Heart right ventricle (tissue), 16 donors: ENCODE measurements around the gene MYL10. TPM values are rescaled to one million over a fixed set of nuclear protein-coding genes. Genes with fewer than 3 reads are reported as not detected.

Source experiments
- ATAC-seq, 8 donors: fragments of 200-7000 bp; cut with Tn5 transposase; one replicate each; pipeline ENCODE4 v1.9.1; 2020; ENCODE audit warnings: mild to moderate bottlenecking in 8 of 8, moderate library complexity in 8 of 8, moderate number of reproducible peaks in 1 of 8
- DNase-seq, 2 donors: peaks; one replicate each; pipeline ENCODE4 v3.0.0-alpha.2; 2020
- H3K27ac ChIP-seq, 10 donors: fragments of 200-600 bp; sonication (generic) in 2 of 10; one replicate each; pipeline versions ENCODE4 v1.5.0 to v1.8.0; 2020 to 2022; ENCODE audit warnings: mild to moderate bottlenecking in 3 of 10
- H3K27me3 ChIP-seq, 7 donors: fragments of 200-600 bp; one replicate each; pipeline ENCODE4 v1.8.0; 2021 to 2022; ENCODE audit warnings: mild to moderate bottlenecking in 2 of 7
- H3K36me3 ChIP-seq, 9 donors: fragments of 200-600 bp; sonication (generic) in 1 of 9; one replicate each; pipeline versions ENCODE4 v1.5.0 to v1.8.0; 2020 to 2022; ENCODE audit warnings: mild to moderate bottlenecking in 2 of 9
- H3K4me1 ChIP-seq, 9 donors: fragments of 200-600 bp; sonication (generic) in 1 of 9; one replicate each; pipeline versions ENCODE4 v1.5.0 to v1.8.0; 2020 to 2022; ENCODE audit warnings: mild to moderate bottlenecking in 4 of 9
- H3K4me3 ChIP-seq, 10 donors: fragments of 200-600 bp; sonication (generic) in 2 of 10; one replicate each; pipeline versions ENCODE4 v1.5.0 to v1.8.0; 2020 to 2022; ENCODE audit warnings: mild to moderate bottlenecking in 7 of 10, moderate library complexity in 2 of 10
- H3K9me3 ChIP-seq, 11 donors: fragments of 200-600 bp in 10 of 11; sonication (generic) in 2 of 11; one replicate each; pipeline versions ENCODE4 v1.5.0 to v1.8.0; 2013 to 2022; ENCODE audit warnings: mild to moderate bottlenecking in 2 of 11, control low read depth in 1 of 11, moderate library complexity in 1 of 11
- CTCF ChIP-seq, 9 donors: fragments of 200-600 bp; sonication (generic) in 2 of 9; IDR thresholded peaks; one replicate each; pipeline versions ENCODE4 v1.5.0 to v1.8.0; 2021 to 2022; ENCODE audit warnings: antibody characterized with exemption in 9 of 9, mild to moderate bottlenecking in 5 of 9, moderate library complexity in 1 of 9
- WGBS, 2 donors: extraction: QIAGEN DNeasy Blood & Tissue Kit; methylation state at CpG; one replicate each; pipeline ENCODE4 v1.1.7; 2013; ENCODE audit warnings: inconsistent platforms in 1 of 2; 5-methylcytosine and 5-hydroxymethylcytosine counted together
- intact Hi-C, 10 donors: fragments of 100-400 bp; cut with DNase I; formaldehyde crosslinking; loops; one replicate each; pipeline versions ENCODE4 v1.11.1 to v1.14.2; 2022
- polyA plus RNA-seq, 2 donors: library from polyadenylated mRNA; stranded (reverse); fragments of 200-250 nt; gene quantifications; one replicate each; pipeline ENCODE4 v1.2.3, GENCODE V29; 2013
- total RNA-seq, 10 donors: library from RNA; stranded (reverse); fragmentation: NEBNext Ultra II Directional in 3 of 10; extraction: Animal tissue kit (Norgen Biotek cat#: 25700) in 3 of 10; gene quantifications; one replicate each; pipeline versions ENCODE4 v1.2.1 to v1.2.4, GENCODE V29; 2021 to 2023
- donor health status: Arrhythmogenic right ventricular cardiomyopathy.
- donor health status: ischemic (EF 13 %, LVEDD 7.1; RV severe dilation, severe dysfunction).
- donor health status: healthy with polysubstance abuse.
- donor health status: DM: no; HTN: yes; CAD: no.
- donor health status: DM: no; HTN: no; CAD: no.
- donor health status: ischemic (EF 25% LVEDD 6.9; RV normal size, moderate dysfunction).
- donor health status: ischemic (EF 25% LVEDD 5.7; RV mildly dilated, moderate dysfunction).
- donor health status: healthy.
- donor health status: DM: yes; HTN: yes; CAD: no.
- donor health status: Ischemic cardiomyopathy.
- donor health status: ischemic (EF 35%, LVEDD 5.7; RV mildly dilated, moderate dysfunction).
- donor health status: nonischemic (EF 11% LVEDD 7.7; RV severe dilation, severe dysfunction).
- donor health status: DM: yes; HTN: yes; CAD: no.
- donor health status: PGD.
- donor health status: ischemic (EF 29% LVEDD 5.4; RV normal size, mild dysfunction).
- donor health status: nonischemic (EF 23%, LVEDD 6.1; RV moderate dilation, normal function).

MYL10 gene
- total and polyA plus RNA-seq, 12 donors = not detected

DNA sequence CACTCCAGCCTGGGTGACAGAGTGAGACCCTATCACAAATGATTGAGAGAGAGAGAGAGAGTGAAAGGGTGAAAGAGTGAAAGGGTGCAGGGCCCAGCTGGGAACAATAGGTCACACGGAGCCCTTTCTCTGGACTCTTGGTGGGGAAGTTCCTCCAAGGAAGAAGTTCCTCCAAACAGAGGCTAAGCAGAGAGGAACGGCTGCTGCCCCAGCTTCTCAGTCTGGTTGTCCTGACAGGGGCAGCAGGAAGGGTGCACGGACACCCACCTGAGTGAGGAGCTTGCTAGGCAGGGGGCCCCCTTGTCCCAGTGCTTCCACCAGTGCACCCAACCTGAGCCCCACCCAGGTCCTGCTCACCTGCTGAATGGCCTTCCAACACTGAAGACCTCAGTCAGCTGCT, 38.8 kb upstream of the MYL10 start:
- DNase-seq = no peak
- no peak overlapping the region for H3K4me3 ChIP-seq
- intact Hi-C loops = no loop called here
- WGBS, 2 donors = 77 to 82% methylated on average over 3 of the region's 3 CpGs
- H3K36me3 ChIP-seq = no peaks in the 10 kb centered on the region
- peaks cover 0 to 4% (median 0%) of the 10 kb centered on the region in 11 donors for H3K9me3 ChIP-seq
- H3K4me1 ChIP-seq = peaks cover 0 to 7% (median 0%) of the 10 kb centered on the region in 9 donors
- no peak for TF ChIP-seq CTCF (IDR thresholded peaks at IDR 0.05)
- H3K27ac ChIP-seq = no peak overlapping the region
- peaks cover 0 to 10% (median 0%) of the 10 kb centered on the region in 7 donors for H3K27me3 ChIP-seq
- ATAC-seq = no peak

DNA sequence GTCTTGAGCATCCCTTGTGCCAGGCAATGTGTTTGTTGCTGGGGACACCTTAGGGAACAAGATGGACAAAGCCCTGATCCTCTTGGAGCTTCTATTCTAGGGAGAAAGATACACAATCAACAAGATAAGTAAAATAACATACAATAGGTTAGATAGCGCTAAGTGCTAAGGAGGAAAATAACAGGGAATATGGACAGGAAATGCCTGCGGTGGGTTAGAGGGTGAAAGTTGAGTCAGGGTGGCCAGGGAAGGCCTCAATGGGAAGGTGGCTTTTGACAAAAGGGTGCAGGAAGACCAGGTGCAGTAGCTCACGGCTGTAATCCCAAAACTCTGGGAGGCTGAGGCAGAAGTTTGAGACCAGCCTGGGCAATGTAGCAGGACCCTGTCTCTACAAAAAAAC, 38.3 kb upstream of the MYL10 start:
- no peak for TF ChIP-seq CTCF (IDR thresholded peaks at IDR 0.05)
- WGBS, 2 donors = 77 to 80% methylated on average over 3 of the region's 3 CpGs
- intact Hi-C loops = no loop called here
- Histone ChIP-seq H3K27me3 (peaks cover 0 to 13% (median 0%) of the 10 kb centered on the region in 7 donors), H3K4me1 (peaks cover 0 to 7% (median 0%) of the 10 kb centered on the region in 9 donors), H3K9me3 (peaks cover 0 to 4% (median 0%) of the 10 kb centered on the region in 11 donors), H3K27ac (no peak overlapping the region), H3K4me3 (no peak overlapping the region), H3K36me3 (no peaks in the 10 kb centered on the region)
- ATAC-seq = no peak
- no peak for DNase-seq

GRCh38 chr7:101666741-101667140, 37.6 kb upstream of the MYL10 start:
- no peak for ATAC-seq
- WGBS, 2 donors = 76 to 78% methylated on average over 4 of the region's 4 CpGs
- intact Hi-C loops = no loop called here

DNA sequence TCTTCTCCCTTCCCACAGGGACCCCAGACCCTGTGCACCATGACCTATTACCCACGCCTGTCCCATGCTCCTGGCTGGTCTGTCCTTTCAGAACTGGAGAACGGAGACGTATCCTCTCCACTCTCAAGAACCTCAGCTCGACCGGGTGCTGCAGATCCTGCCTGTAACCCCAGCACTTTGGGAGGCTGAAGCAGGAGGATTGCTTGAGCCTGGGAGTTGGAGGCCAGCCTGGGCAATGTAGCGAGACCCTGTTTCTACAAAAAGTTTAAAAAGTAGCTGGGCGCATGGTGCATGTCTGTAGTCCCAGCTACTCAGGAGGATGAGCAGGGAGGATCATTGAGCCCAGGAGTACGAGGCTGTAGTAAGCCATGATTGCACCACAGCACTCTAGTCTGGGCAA, 37.2 kb upstream of the MYL10 start:
- ATAC-seq (no peak), DNase-seq (no peak)
- Histone ChIP-seq H3K9me3 (peaks cover 0 to 6% (median 0%) of the 10 kb centered on the region in 11 donors), H3K27me3 (peaks cover 0 to 13% (median 0%) of the 10 kb centered on the region in 7 donors), H3K4me1 (no peaks in the 10 kb centered on the region), H3K27ac (no peak overlapping the region), H3K4me3 (no peak overlapping the region), H3K36me3 (no peaks in the 10 kb centered on the region)
- TF ChIP-seq CTCF (IDR thresholded peaks at IDR 0.05) = no peak
- intact Hi-C loops = no loop called here
- WGBS, 2 donors = 81 to 88% methylated on average over 8 of the region's 8 CpGs

More at GRCh38 chr7:101666741-101667140, 37.6 kb upstream of the MYL10 start:
- H3K27me3 ChIP-seq = peaks cover 0 to 13% (median 0%) of the 10 kb centered on the region in 7 donors
- no peak overlapping the region for H3K27ac ChIP-seq
- peaks cover 0 to 3% (median 0%) of the 10 kb centered on the region in 9 donors for H3K4me1 ChIP-seq
- DNase-seq = no peak
- TF ChIP-seq CTCF (IDR thresholded peaks at IDR 0.05) = no peak
- H3K36me3 ChIP-seq = no peaks in the 10 kb centered on the region
- H3K9me3 ChIP-seq = peaks cover 0 to 6% (median 0%) of the 10 kb centered on the region in 11 donors
- no peak overlapping the region for H3K4me3 ChIP-seq
